Measurements from ENCODE around the gene PEX16. TPM values are rescaled to one million over a fixed set of nuclear protein-coding genes. Genes with fewer than 3 reads are reported as not detected.
A peak's percentile ranks its signal among the peaks of the same experiment; 100 is the strongest.

The PEX16 gene
- total RNA-seq, 1 donor = 24.6 TPM

GRCh38 chr11:45918331-45918941, 759 bp upstream of the PEX16 start:
- no peak for TF ChIP-seq CTCF (IDR thresholded peaks at IDR 0.05; ENCODE audit: insufficient read depth, low read depth, low read length)
- DNase-seq (ENCODE audit: low read depth) = peak; percentile 62

GRCh38 chr11:45917286-45917622, 423 bp downstream of the PEX16 start:
- H3K4me3 ChIP-seq (ENCODE audit: low read depth, low read length) = peak overlapping the region; percentile 74
- TF ChIP-seq CTCF (IDR thresholded peaks at IDR 0.05; ENCODE audit: insufficient read depth, low read depth, low read length) = no peak
- DNase-seq (ENCODE audit: low read depth) = no peak

More at GRCh38 chr11:45918331-45918941, 759 bp upstream of the PEX16 start:
- H3K4me3 ChIP-seq (ENCODE audit: low read depth, low read length) = peak overlapping the region; percentile 74

GRCh38 chr11:45915446-45915845, 2.2 kb downstream of the PEX16 start:
- no peak overlapping the region for H3K4me3 ChIP-seq (ENCODE audit: low read depth, low read length)
- no peak for DNase-seq (ENCODE audit: low read depth)
- TF ChIP-seq CTCF (IDR thresholded peaks at IDR 0.05; ENCODE audit: insufficient read depth, low read depth, low read length) = no peak

- TF ChIP-seq CTCF (IDR thresholded peaks at IDR 0.05; ENCODE audit: insufficient read depth, low read depth, low read length) = no peak
- no peak for DNase-seq (ENCODE audit: low read depth)
- no peak overlapping the region for H3K4me3 ChIP-seq (ENCODE audit: low read depth, low read length)
Observed at GRCh38 chr11:45913942-45914635, 3.6 kb downstream of the PEX16 start.

- no peak for TF ChIP-seq CTCF (IDR thresholded peaks at IDR 0.05; ENCODE audit: insufficient read depth, low read depth, low read length)
- no peak for DNase-seq (ENCODE audit: low read depth)
- H3K4me3 ChIP-seq (ENCODE audit: low read depth, low read length) = no peak overlapping the region
Observed at GRCh38 chr11:45913514-45913913, 4.2 kb downstream of the PEX16 start.

GRCh38 chr11:45910623-45911022, 7.1 kb downstream of the PEX16 start:
- H3K4me3 ChIP-seq (ENCODE audit: low read depth, low read length) = no peak overlapping the region
- no peak for TF ChIP-seq CTCF (IDR thresholded peaks at IDR 0.05; ENCODE audit: insufficient read depth, low read depth, low read length)
- no peak for DNase-seq (ENCODE audit: low read depth)

Measured in fibroblast of villous mesenchyme (primary cell).